GM13976 (cell line): ENCODE data around the gene ZNF215.
"Not testable (repeated sequence)": the region's sequence is repeated elsewhere in the genome, so short reads cannot be mapped to it uniquely, and the experiment has no call there.

ENCODE experiments used
- DNase-seq: peaks from one replicate; pipeline ENCODE4 v3.0.0; 2012; ENCODE audit warnings: low spot score
- in situ Hi-C: fragments of 300-500 bp; cut with MboI; formaldehyde crosslinking; loops from one replicate; pipeline ENCODE4 v1.12.0; 2022; ENCODE audit warnings: low sequenced_read_pairs, mixed read lengths, inconsistent platforms; ENCODE audit not compliant: unreplicated experiment
- TF ChIP-seq, protein P1 (sequence below): IDR thresholded peaks from 2 replicates; pipeline ENCODE4 v1.5.1; 2012; ENCODE audit warnings: borderline replicate concordance, mild to moderate bottlenecking; ENCODE audit not compliant: insufficient read depth; ENCODE audit errors: extremely low read depth, missing control alignments, control extremely low read depth

ZNF215 gene

GRCh38 chr11:6931146-6931713, 5.0 kb downstream of the ZNF215 start:
- no peak for DNase-seq
- in situ Hi-C loops, result no loop called here
- TF ChIP-seq, protein P1, sequence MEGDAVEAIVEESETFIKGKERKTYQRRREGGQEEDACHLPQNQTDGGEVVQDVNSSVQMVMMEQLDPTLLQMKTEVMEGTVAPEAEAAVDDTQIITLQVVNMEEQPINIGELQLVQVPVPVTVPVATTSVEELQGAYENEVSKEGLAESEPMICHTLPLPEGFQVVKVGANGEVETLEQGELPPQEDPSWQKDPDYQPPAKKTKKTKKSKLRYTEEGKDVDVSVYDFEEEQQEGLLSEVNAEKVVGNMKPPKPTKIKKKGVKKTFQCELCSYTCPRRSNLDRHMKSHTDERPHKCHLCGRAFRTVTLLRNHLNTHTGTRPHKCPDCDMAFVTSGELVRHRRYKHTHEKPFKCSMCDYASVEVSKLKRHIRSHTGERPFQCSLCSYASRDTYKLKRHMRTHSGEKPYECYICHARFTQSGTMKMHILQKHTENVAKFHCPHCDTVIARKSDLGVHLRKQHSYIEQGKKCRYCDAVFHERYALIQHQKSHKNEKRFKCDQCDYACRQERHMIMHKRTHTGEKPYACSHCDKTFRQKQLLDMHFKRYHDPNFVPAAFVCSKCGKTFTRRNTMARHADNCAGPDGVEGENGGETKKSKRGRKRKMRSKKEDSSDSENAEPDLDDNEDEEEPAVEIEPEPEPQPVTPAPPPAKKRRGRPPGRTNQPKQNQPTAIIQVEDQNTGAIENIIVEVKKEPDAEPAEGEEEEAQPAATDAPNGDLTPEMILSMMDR, result no peak

- TF ChIP-seq, protein P1, result no peak
- no peak for DNase-seq
- in situ Hi-C loops, result no loop called here
Observed at GRCh38 chr11:6932145-6932544, 5.9 kb downstream of the ZNF215 start.

GRCh38 chr11:6941970-6942369, 15.7 kb downstream of the ZNF215 start:
- in situ Hi-C loops, result no loop called here
- no peak for DNase-seq
- TF ChIP-seq, protein P1, result no peak

- DNase-seq, result no peak
- in situ Hi-C loops, result no loop called here
- TF ChIP-seq, protein P1, result no peak
Observed at GRCh38 chr11:6943131-6943530, 16.9 kb downstream of the ZNF215 start.

- DNase-seq, in situ Hi-C loops: not testable (repeated sequence)
Observed at GRCh38 chr11:6954248-6954647, 28.0 kb downstream of the ZNF215 start.

DNA sequence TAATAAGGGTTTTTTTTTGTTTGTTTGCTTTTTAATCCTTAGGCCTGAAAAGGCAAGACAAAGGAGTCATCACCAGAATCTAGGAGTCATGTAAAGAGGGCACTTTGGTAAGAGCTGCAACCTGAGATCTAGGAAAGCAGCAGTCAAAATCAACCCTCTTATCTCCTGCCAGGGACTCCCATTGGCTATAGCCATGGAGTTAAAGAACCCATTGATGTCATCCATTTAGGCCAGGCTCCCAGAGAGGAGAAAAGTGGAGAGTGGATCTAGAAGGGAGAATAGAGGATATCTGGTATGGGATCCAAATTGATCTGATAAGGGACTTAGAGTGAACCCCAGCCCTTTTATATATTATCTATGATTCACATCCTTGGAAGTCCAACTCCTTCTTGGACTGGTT, 35.9 kb downstream of the ZNF215 start:
- DNase-seq, result no peak
- TF ChIP-seq, protein P1, result no peak
- in situ Hi-C loops, result no loop called here

GRCh38 chr11:6962673-6963072, 36.4 kb downstream of the ZNF215 start:
- TF ChIP-seq, protein P1, result no peak
- no peak for DNase-seq
- in situ Hi-C loops, result no loop called here

DNA sequence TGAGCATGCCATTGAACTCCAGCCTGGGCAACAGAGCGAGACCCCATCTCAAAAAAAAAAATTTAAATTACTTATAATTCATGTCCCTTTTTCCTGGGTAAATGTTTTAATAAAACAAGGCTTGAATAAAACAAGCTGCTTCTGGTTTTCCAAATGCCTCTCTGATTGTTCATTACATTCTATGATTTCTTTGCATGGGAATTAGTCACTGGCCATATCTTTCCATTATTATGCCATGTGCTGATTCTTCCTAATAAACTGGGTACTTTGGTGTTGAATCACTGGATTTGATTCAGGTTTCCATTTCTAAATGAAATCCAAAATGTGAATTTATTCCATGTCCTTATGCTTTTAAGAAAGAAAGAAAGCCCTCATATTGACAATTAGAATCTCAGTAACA, 42.6 kb downstream of the ZNF215 start:
- in situ Hi-C loops, result no loop called here
- DNase-seq, result no peak
- TF ChIP-seq, protein P1, result no peak

DNA sequence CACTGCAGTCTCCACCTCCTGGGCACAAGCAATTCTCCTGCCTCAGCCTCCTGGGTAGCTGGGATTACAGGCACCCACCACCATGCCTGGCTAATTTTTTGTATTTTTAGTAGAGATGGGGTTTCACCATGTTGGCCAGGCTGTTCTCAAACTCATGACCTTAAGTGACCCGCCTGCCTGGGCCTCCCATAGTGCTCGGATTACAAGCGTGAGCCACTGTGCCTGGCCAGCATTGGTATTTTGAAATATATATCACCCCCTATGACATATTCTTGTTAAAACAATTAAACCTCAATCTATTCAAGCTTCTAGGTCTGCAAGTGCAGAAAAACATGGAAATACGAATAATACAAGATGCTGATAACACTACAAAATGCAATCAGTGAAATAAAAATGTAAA, 43.6 kb downstream of the ZNF215 start:
- in situ Hi-C loops, DNase-seq: not testable (repeated sequence)
